NCI-H1105 (cell line): ENCODE results near the gene PLXNA2.

Experiments
- DNase-seq: peaks from one replicate; lab custom pipeline; 2025; lab: John Stamatoyannopoulos, UW

Gene PLXNA2

DNA sequence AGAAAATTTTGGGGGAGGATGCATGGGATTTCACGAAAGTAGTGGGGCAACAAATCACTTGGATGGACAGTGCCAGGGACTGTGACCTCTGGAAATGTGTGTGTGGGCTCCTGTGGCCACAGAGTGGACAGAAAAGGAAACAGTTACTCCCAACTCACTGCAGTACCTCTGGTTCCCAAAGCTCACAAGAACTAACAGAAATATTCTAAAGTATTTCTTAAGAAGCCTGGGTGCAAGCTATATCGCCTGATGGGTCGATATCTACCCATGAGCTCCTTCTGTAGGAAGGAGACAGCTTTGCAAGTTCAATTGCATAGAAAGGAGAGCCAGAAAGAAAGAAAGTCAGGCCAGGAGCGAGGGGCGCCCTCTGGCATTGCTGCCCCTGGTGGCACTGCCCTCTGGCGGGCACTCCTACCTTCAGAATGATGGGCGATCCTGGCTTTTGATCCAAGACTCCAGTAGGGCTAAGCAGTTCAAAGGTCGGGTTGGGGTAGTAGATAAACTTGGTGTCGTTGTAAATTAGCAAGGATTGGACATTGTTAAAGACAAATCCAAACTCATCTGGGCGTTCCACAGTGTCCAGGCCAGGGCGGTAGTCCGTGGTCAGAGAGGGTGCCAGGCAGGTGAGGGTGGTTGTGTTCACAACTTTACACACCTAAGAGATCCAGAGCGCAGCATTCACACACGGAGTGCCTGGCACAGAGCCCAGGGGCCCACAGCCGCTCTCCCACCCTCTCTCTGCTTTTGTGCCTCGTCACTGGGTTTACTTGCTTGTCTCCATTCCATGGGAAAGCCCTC lies 198.5 kb downstream of the PLXNA2 start:
- no peak for DNase-seq

DNA sequence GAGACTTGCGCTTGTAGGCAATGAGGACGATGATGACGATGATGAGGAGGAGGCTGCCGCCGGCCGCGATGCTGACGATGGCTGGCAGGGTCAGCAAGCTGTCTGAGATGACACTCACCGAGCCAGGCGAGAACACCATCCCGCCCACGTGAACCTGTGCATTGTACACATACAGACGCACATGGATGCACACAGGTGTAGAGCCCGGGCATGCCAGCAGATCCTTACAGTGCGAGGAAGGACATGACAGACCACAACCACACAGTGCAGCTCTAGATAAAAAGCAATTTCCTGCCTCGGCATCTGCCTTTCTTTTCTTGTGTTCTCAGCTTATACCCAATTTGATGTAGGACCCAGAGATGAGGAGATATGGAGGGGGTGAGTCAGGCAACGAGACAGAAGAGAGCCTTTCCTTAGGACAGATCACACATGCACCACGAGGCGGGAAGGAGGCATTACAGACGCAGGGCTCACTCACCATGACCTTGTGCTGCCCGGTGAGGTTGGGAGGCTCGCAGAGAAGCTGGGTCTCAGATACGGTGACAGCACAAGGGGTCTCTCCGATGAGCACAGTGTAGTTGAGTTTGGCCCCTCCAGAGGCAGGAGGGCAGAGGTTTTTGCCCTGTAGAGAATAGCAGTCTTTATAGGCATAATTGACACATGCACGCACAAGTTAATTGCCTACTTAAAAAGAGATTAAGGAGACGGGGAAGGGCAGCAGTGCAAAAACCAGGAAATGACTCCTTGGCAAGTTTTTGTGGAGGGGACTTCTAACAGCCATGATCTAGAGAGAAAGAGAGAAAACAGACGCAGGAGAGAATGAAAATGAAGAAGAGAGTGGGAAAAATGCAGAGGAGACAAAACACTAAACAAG lies 199.4 kb downstream of the PLXNA2 start:
- DNase-seq, result peak; percentile 32

DNA sequence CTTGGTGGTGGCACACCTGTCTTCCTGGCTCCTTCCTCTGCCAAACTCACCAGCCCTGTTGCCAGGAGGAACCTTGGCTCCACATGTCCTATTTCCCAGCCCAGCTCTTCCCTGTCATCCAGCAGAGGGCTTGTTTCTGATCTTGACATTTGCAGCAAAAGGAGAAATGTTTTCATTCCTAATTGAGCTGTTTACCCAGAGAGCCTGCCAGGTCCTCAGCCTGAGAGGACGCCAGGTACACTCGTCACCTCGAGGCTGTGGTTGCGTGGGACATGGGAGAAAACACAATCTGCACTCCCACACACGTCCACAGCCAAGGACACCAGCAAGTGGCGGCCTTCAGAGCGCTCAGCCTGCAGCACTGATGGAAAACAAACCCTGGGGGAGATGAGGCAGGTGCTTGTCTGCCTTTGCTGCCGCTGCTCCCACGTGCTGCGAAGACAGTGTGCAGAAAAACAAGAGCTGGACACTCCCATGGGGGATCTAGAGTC lies 200.4 kb downstream of the PLXNA2 start:
- DNase-seq, result peak; percentile 26

DNA sequence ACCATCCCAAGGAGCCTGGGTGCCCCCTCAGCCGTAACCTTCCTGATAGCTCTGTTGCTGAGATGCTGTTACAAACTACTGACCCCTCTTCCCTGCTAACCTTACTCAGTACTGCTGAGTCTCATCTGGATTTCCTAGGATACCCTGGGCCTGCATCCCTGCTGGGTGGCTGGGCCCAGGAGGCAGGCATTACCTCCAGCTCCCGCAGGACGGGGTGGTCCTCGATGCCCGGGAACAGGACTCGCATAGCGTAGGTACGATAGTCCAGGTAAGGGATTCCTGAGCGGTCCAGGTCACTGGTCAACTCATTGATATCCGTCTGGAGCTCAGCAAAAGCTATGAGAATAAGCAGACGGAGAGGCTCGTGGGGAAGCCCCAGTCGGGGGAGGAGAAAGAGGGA lies 201.3 kb downstream of the PLXNA2 start:
- DNase-seq, result no peak

DNA sequence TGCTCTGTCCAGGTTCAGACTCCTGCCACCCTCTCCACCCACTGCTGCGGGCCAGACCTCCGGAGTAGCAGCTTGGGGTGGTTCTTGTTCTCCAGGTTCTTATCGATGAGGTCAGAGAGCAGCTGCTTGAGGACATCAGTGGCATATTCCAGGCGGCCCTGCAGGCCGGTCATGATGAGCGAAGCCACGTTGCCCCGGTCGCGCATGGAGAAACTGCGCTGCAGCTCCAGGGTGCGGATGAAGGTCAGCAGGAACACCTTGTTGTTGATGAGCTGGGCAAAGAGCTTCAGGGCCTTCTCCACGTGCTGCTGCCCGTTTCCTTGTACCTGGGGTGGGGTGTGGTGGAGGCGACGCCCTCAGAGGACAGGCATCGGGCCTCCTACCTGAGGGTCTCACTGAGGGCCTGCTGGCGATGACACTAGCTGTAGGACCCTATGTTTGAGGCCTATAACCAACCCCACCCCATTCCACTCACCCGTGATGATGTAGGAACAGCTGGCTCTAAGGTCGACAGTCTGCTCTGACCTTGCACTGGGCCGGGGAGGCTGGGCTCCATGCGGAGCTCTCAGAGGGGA lies 202.1 kb downstream of the PLXNA2 start:
- no peak for DNase-seq

DNA sequence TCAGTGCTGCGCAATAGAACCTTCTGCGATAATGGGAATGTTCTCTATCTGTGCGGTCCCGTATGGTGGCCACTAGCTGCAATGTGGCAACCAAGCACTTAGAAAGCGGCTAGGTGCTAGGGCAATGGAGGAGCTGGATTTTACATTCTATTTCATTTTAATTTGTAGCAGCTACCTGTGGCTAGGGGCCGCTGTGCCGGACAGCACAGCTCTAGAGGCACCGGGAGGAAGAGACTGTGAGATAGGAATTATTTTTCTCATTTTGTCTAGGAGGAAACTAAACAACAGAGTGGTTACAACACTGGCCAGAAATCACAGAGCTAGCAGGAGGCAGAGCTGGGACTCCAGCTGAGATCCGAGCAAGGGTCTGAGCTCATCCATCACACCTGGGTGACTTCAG lies 202.7 kb downstream of the PLXNA2 start:
- no peak for DNase-seq

DNA sequence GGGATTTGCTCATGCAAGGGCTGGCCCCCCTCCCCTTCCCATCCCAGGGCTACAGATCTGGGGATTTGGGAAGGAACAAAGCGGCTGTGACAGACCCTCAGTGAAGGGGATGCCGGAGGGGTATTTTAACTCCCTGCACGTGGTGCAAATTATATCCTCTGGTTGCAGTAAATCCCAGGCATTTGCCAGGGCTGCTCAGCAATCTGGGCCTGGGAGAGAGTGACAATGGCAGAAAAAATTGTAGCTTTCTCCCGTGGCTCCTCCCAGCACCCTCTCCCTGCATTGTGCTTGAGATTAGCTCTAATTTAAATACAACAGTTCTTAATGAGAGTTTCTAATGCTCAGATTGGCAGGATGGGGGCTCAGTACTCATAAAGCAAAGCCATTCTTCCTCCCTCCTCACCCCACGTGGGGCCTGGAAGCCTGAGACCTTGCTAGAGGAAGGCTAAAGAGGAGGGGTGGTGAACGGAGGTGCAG lies 203.3 kb downstream of the PLXNA2 start:
- DNase-seq, result peak; percentile 60

DNA sequence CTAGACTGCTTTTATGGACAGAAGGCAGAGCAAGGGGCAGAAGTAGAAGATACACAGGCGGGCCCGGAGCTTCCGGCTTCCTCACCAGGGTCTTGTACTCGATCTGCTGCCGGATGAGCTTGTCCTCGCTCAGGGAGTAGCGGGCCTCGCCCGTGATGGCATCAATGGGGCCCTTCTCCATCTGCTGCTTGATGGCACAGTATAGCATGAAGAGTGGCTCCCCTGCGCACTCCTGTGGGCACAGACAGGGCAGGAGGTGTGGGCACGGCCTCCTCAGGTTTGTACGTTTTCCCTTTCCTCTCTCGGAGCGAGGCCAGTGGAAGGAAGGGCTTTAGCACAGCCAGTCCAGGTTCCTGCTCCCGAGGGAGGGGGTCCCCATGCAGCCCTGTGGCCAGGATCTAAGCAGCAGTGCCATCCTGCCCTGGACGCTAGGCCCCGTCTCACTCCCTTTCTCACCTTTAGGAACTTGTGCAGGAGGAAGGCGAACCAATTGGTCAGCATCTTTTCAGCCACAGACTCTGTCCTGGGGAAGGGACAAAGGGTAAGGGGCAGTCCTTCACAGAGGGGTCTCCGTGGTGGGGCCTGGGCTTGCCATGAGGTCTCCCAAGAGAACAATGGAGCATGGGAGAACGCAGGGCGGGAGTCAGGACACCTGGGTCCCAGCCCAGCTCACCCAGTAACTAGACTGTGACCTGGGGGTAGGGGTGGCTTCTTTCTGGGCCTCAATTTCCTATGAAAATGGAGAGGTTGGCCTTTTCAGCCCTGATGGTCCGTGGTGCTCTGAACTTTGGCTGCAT lies 204.4 kb downstream of the PLXNA2 start:
- DNase-seq, result no peak

DNA sequence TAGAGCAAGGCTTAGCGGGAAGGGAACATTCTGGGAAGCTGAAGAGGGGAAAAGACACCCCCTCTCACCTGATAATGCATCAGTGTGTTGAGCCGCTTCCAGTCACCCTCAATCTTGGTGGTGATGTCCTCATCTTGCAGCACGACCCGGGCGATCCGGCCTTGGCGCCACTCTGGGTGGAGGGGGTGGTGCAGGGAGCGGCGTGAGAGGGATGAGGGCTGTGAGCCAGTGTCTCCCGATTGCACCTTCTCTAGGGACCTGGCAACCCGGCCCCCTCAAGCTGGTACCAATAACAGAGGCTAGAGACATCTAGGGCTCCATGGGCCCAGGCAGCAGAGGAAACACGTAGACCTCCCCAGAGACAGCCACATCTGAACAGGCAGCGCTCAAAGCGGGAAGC lies 205.9 kb downstream of the PLXNA2 start:
- DNase-seq, result no peak

DNA sequence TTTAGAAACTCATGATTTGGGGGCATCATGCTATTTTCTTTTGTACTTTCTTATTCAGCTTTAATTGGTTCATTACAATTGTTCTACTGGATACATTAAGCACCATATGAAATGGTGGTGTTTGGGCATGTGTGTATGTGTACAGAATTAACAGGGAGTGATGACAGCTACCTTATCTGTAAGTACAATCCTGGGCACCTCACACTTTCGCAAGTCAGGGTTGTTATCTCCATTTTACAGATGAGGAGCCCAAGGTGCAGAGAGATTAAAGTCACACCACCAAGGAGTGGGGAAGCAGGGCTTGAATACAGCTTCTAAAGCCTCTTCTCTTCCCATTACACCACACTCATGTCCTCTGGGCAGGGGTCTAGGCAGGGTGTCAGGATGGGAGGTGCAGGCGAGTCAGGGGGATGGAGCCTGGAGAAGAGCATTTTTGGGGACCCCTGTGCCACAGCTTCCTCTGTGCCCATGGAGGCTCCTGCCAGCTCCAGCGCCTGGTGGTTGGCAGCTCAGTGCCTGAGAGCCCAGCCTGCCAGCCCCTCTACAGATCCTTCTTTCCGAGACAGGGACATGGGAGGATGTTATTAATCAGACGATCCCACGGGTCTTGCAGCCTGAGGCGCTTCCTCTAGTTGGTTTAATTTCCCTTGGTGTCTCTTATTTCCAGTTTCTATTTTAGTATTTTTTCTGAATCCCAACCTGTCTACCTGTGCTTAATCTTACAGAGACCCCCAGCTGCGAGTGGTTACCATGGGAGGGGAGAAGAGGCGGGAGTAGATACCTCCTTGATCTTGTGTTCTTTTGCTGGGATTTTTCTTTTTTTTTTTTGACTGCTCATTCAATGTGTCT lies 207.0 kb downstream of the PLXNA2 start:
- DNase-seq, result no peak

DNA sequence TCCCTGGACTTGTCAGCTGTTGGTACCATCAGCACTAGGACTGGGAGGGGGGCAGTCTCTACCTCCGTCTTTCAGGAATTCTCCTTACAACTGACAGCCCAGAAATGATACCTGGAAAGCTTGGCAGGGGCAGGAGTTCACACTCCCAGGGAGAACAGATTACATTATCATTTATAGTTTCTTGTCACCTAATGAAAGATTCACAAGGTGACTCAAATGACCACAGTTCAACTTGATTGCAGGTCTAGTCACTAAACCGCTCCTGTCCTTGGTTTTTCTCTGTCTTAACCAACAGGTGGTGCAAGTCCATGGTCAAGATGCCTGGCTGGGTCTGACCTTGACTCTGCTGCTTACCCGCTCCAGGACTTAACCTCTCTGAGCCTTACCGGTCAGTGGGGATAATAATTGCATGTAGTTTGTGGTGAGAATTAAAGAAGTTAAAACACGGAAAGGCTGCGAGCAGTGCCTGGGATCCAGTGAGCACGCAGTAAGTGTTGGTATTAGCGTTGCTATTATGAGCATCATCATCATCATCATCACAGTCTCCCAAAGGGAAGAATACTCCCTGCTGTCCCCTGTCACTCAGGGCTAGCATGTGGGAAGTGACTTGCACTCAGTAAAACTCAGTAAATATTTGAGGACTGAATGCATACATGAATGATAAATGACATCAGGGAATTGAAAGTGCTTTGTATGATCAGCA lies 207.9 kb downstream of the PLXNA2 start:
- DNase-seq, result no peak

DNA sequence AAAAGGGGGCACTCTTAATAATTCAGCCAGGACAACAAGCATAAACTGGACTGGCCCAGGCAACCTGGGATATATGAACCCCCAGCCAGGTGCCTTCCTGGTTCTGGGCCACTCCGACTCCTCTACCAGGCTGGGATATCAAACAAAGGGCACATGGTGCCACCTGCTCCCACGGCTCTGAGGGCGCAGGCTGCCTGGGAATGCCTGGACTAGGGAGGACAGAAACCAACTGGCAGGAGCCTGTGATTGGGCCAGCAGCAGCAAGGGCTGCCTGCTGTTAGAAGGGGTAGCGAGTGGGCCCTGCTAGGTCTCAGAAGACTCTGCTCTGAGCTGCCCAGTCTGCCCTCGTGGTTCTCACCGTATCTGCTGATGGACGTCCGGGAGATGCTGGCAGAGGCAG lies 210.0 kb downstream of the PLXNA2 start:
- no peak for DNase-seq

DNA sequence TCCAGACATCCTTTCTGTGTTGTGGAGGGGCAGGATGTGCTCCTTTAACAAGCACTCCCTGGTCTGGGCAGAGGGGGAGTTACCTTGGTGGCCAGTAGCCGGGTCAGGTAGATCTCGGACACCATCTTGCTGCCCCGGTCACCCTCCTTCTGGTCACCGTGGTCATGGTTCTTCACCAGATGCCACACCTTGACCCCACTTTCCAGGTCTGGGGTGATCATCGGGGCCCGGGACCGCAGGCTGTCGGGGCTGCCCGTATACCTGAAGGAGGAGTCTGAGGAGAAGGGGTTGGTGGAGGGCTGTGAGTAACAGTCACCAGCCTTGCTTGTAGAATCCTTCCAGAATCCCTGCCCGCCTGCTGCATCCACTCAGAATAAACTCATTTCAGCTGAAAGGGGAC lies 210.9 kb downstream of the PLXNA2 start:
- no peak for DNase-seq

DNA sequence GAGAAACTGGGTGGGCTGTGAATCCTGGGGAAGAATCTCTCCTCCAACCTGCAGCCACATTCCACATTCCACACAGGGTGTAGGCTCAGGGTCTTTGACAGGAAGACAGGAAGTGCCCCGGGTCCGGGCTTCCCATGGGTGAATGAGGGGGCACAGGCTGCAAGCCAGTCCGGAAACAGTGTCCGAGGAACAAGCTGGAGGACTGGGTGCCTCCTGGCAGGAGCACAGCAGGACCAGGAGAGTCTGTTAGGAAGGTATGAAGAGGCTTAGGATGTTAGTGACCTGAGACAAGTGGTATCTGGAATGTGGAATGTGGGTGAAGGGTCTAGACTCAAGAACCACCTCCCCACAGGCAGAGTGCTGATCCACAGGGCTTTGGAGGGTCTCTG lies 212.3 kb downstream of the PLXNA2 start:
- no peak for DNase-seq

DNA sequence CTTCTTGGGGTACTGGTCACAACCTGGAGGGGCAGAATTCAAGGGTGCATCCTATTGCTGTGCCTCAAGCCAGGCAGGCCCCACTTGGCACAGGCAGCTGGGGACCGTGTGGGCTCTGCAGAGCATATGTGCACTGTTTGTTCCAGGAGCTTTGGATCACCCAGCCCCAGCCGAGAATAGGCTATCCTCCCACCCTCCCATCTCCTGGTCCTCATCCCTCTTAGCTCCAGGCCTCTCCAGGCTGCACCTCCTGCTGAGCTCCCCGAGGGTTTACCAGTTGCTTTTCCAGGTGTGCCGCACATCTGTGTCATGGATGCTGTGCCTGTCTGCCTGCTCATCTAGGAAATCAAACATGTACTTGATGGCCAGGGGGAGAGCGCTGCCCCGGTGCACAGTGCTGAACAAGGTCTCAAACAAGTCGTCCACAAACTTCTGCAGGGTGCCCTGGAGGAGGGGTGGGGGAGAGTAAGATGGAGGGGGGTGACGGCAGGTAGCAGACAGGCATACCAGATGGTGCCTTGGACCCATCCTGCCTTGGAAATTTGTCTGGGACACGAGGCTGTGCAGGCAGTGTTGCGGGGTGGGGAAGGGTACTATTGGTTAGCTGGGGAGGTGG lies 212.8 kb downstream of the PLXNA2 start:
- DNase-seq, result no peak

DNA sequence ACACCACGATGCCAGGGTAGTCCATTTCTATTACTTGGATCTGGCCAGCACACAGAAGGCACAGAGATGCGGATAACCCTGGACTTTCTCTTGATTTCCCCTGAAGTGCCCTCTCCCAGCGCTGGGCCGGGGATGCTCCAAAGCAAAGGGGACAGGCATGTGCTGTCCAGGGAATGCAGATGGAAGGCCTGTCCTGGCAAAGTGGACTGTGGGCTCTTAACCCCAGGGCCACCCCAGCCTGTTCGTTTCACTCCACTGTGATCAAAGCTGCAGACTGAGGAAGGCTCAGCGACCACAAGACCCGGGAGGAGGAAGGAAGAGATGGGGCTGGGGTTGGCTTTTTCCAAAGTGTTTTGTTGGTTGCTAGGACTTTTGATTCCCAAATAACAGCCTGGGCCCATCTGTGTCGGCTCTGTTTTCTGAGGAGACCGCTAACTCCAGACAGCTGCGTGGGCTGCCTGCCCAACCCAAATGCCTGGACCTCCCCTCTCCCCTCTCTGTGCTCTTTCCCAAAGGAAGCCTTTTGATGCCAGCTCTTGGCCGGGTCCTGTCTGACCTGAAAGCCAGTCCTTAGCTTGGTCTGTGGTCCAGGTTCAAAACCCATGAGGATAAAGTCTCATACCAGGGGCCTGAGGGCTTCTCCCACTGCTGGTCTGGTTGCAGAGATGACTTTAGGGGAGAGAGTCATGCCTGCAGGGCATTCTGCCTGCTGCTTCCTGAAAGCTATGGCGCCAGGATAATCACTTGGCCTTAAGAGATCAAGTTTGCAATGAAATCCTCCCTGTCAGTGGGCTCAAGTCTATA lies 213.7 kb downstream of the PLXNA2 start:
- no peak for DNase-seq

DNA sequence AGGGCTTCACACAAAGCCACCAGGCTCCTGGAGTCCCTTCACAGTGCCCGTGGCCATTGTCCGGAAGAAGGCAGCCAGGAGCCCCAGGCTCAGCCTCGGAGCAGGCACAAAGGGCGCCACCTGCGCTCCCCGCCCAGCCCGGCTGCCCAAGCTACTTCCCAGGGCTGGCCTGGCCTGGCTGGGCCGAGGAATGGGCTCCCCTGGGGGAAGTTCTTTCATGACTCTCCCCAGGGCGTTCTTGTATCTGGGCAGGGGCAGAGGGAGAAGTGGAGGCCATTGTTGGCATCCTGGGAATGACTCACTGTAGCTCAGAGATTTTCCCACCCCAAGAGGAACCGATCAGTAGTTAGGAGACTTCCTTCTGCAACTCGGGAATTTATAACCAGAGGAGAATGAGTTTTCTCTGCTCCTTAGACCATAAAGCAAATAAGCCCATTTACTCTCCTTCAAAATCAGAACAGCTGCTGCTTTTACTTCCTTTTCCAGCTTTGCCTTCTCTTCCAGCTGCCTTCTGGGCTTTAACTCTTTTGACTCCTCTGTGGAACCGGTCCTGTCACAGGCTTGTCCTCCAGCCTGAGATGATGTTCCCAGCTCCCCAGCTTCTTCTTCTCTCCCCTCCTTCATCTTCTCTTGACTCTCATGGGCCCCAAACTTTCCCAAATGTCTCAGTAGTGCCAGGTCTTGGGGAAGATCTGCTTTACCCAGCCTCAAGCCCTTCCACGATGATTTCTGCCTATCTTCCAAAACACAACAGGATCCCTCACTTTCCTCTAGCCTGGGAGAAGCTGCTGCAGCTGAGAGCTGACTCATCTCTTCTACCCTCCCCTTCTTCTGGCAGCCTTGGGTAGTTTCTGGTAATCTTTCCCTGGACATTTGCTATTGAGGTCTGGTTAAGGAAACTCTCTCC lies 214.6 kb downstream of the PLXNA2 start:
- no peak for DNase-seq

DNA sequence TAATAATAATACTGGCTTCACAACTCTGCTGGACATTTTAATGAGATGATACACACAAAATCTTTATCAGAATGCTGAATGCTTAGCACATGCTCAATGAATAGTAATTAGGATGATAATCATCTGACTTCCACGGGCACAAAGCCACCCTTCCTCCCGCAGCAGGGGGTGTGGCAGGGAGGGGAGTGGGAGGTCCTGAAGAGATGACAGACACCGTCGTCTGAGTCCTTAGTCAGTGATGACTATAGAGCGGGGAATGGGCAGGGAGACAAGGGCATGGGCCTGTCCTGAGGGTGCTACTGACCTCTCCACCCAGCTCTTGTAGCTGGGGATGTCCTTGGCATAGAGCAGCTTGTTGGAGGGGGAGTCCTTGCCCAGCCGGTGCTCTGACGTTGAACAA lies 215.7 kb downstream of the PLXNA2 start:
- DNase-seq, result no peak
